Thyroid gland (tissue), 4 donors: ENCODE results near the gene APOL4.

Experiments
- CTCF ChIP-seq, 6 experiments: fragments of 200-600 bp in 3 of 6; fragments of 450-650 bp in 3 of 6; sonication (generic) in 3 of 6; IDR thresholded peaks; one replicate each; pipeline ENCODE4 v1.5.1; 2016 to 2019; ENCODE audit warnings: antibody characterized with exemption in 6 of 6, mild to moderate bottlenecking in 2 of 6, inconsistent platforms in 1 of 6, moderate library complexity in 1 of 6
- POLR2A ChIP-seq, 2 donors: fragments of 450-650 bp; IDR thresholded peaks; one replicate each; pipeline ENCODE4 v1.6.1; 2017; ENCODE audit warnings: antibody characterized with exemption in 2 of 2, mild to moderate bottlenecking in 2 of 2, moderate library complexity in 1 of 2

GRCh38 chr22:36193171-36193570, 8.4 kb downstream of the APOL4 start:
- no peak for TF ChIP-seq POLR2A (IDR thresholded peaks at IDR 0.05)
- no peak for TF ChIP-seq CTCF (IDR thresholded peaks at IDR 0.05)
